ENCODE measurements around the gene TGFB1I1.
"Not testable (repeated sequence)": the region's sequence is repeated elsewhere in the genome, so short reads cannot be mapped to it uniquely, and the experiment has no call there.

The TGFB1I1 gene

DNA sequence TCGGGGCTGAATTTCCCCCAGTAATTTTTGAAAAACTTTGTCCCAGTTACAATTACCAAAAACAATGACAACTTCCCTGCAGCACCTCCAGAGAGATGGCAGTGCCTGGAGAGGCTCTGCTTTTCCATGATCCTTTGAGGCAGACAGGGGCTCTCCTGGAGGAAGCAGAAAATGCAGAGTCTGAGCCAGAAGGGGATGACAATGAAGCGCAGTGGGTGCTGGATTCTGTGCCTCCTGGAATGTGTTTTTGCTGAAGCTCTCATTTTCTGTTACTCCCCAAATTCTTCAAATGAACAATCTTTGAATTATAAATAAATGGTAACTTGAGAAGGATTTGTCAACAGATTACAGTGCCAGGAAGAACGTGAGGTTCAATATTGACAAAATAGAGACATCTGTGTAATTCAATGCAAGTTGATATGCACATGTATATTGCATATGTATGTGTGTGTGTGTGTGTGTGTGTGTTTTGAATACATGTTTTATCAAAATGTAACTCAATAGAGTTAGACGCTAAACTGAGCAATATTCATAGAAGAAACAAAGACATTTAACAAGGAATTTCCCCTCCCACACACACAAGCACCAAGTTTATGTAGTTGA lies 45.9 kb downstream of the TGFB1I1 start:
- DNase-seq (ENCODE audit: low read depth in 2 of 2), result no peak

GRCh38 chr16:31519759-31520431 lies 47.9 kb downstream of the TGFB1I1 start:
- DNase-seq (ENCODE audit: low read depth in 2 of 2), result no peak

DNA sequence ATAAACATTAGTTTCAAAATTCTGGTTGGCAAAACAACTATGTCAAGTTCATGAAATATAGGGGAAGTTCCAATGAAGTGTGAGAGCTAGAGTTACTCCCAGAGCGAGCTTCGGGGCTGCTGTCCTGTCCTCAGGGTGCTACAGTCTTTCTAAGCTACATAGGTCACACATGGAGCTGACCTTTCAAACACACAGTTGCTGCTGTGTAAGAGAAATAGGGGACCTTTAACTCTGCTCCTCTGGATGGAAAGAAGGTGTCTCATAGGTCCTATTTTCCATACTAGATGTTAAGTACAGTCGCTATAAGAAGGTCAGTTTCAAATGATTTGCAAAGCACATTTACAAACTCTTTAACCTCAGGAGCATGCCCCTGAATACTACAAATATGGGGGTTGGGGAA lies 49.4 kb downstream of the TGFB1I1 start:
- DNase-seq (ENCODE audit: low read depth in 2 of 2), result no peak

DNA sequence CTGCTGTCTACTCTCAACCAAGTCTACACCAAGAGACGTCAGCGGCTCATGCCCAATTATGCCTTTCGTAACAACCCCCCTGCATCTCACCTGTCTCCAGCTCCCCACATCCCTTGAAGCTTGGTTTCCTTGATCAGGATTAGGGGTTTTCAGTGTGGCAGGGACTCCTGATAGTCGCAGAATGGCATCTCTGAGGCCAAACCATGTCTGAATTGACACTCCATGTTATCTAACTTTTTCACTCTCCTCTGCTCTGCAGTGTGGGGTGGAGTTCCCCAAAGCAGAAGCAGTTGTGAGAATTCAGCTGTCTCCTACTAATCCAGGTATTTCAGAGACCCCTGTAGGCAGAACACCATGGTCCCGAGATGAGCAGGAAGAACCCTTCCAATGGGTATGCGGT lies 50.1 kb downstream of the TGFB1I1 start:
- DNase-seq (ENCODE audit: low read depth in 2 of 2), result no peak

GRCh38 chr16:31523768-31524167 lies 51.8 kb downstream of the TGFB1I1 start:
- DNase-seq (ENCODE audit: low read depth in 2 of 2), result not testable (repeated sequence)

DNA sequence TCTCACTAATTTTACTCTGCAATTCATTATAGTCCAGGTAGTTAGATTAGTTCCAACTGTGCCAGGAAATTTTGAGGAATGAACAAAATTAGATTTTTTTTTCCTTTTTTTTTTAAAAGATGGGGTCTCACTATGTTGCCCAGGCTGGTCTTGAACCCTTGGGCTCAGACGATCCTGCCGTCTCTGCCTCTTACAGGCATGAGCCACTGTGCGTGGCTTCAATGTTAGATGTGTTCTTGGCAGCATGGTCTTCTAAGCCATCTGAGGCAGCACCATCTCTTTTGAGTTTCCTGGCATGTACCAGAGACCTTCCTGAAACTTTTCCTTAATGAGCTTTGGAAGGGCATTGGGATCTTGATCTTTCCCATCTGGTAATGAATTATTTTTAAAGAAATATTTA lies 53.2 kb downstream of the TGFB1I1 start:
- no peak for DNase-seq (ENCODE audit: low read depth in 2 of 2)

All from fibroblast of skin of left quadriceps (primary cell).